Measurements from ENCODE around the gene ZDHHC8. TPM values are rescaled to one million over a fixed set of nuclear protein-coding genes. Genes with fewer than 3 reads are reported as not detected.

ZDHHC8 gene
- polyA plus RNA-seq, 1 donor (not counting 4 experiments of a cell fraction or from before 2014, with no cell fraction given) = 16.0 TPM

DNA sequence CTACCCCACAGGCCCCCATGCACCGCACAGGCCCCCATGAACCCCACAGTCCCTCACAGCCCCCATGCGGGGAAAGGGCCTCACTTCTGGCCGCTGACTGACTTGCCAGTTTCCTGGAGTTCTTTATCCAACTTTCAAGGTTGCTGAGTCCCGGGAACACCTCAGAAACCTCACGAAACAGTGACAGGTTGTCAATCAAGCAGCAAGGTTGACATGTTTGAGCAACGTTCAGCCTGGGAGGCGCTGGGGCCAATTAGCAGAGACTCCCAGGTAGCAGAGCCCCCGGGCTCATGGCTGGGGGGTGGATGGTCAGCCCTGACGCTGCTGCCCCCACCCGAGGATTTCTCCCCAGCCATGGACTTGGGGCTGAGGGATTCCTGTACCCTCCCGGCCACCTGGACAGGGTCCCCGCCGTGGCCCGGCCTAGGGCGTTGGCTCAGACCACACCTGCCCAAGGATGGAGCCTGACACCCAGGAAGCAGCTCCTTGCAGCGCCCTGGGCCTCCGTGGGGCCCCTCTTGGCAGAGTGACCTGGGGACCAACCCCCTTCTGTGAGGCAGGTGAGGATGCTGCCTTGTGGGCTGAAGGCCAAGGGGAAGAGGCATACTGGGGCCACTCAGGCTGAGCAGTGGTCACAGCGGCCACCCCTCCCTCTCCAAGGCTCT, 53.0 kb downstream of the ZDHHC8 start:
- TF ChIP-seq, protein P1, sequence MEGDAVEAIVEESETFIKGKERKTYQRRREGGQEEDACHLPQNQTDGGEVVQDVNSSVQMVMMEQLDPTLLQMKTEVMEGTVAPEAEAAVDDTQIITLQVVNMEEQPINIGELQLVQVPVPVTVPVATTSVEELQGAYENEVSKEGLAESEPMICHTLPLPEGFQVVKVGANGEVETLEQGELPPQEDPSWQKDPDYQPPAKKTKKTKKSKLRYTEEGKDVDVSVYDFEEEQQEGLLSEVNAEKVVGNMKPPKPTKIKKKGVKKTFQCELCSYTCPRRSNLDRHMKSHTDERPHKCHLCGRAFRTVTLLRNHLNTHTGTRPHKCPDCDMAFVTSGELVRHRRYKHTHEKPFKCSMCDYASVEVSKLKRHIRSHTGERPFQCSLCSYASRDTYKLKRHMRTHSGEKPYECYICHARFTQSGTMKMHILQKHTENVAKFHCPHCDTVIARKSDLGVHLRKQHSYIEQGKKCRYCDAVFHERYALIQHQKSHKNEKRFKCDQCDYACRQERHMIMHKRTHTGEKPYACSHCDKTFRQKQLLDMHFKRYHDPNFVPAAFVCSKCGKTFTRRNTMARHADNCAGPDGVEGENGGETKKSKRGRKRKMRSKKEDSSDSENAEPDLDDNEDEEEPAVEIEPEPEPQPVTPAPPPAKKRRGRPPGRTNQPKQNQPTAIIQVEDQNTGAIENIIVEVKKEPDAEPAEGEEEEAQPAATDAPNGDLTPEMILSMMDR (optimal IDR thresholded peaks at IDR 0.05 in 1 of 3, IDR thresholded peaks at IDR 0.05 in 1 of 3, conservative IDR thresholded peaks at IDR 0.05 in 1 of 3; ENCODE audit: extremely low read depth in 1 of 3, insufficient read depth in 2 of 3, low read length in 3 of 3) = no peak
- TF ChIP-seq EZH2 (IDR thresholded peaks at IDR 0.05; ENCODE audit: low read length) = no peak
- Histone ChIP-seq H2AFZ (ENCODE audit: control insufficient read depth, low read length) (no peak overlapping the region), H3K27ac (ENCODE audit: control insufficient read depth, insufficient read depth, low read length) (no peak overlapping the region), H3K27me3 (ENCODE audit: control insufficient read depth, extremely low read depth, insufficient read depth, low read length) (no peaks in the 10 kb centered on the region), H3K9me3 (ENCODE audit: control insufficient read depth, low read depth, low read length) (no peaks in the 10 kb centered on the region), H3K36me3 (ENCODE audit: control insufficient read depth in 2 of 2, extremely low read depth in 1 of 2, insufficient read depth in 2 of 2, low read length in 2 of 2) (no peaks in the 10 kb centered on the region), H3K4me2 (ENCODE audit: control insufficient read depth, extremely low read depth, insufficient read depth, low read depth, low read length) (no peak overlapping the region), H3K9ac (ENCODE audit: control insufficient read depth, extremely low read depth, insufficient read depth, low read length) (no peak overlapping the region), H3K4me3 (ENCODE audit: control insufficient read depth in 2 of 3, extremely low read depth in 1 of 3, insufficient read depth in 2 of 3, low read depth in 1 of 3, low read length in 3 of 3) (no peak overlapping the region), H3K9me1 (ENCODE audit: control insufficient read depth, extremely low read depth, insufficient read depth, low read length) (no peaks in the 10 kb centered on the region), H4K20me1 (ENCODE audit: control insufficient read depth, extremely low read depth, insufficient read depth, low read length) (no peaks in the 10 kb centered on the region), H3K79me2 (ENCODE audit: control insufficient read depth, insufficient read depth, low read length) (no peaks in the 10 kb centered on the region), H3K4me1 (ENCODE audit: control insufficient read depth, extremely low read depth, insufficient read depth, low read length) (no peaks in the 10 kb centered on the region)
- FAIRE-seq (no peak), DNase-seq (ENCODE audit: low read depth, low spot score) (no peak)
- dilution Hi-C loops (cut with MboI; ENCODE audit: extremely low pct_ligation_motif_present, low sequenced_read_pairs) = no loop called here

DNA sequence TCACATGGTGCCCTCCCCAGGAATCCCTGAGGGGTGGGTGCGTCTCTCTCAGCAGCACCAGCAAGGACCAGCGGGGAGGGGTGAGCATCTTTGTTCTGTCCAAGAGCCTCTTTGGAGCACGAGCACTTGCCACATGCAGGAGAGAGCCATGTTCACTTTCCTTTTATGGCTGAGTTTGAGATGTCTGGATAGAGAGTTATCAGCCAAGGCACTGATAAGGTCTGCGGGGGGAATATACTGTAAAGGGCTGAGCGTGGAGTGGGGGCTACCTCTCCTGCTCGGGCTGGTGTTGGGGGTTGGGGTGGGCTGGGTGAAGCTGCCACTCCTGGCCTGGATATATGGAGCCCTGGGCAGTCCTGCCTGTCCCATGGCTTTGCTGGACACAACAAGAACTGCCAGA, 54.1 kb downstream of the ZDHHC8 start:
- Histone ChIP-seq H3K27me3 (ENCODE audit: control insufficient read depth, extremely low read depth, insufficient read depth, low read length) (no peaks in the 10 kb centered on the region), H3K36me3 (ENCODE audit: control insufficient read depth in 2 of 2, extremely low read depth in 1 of 2, insufficient read depth in 2 of 2, low read length in 2 of 2) (no peaks in the 10 kb centered on the region), H3K27ac (ENCODE audit: control insufficient read depth, insufficient read depth, low read length) (no peak overlapping the region), H3K9me1 (ENCODE audit: control insufficient read depth, extremely low read depth, insufficient read depth, low read length) (no peaks in the 10 kb centered on the region), H3K4me2 (ENCODE audit: control insufficient read depth, extremely low read depth, insufficient read depth, low read depth, low read length) (no peak overlapping the region), H3K9me3 (ENCODE audit: control insufficient read depth, low read depth, low read length) (no peaks in the 10 kb centered on the region), H3K4me3 (ENCODE audit: control insufficient read depth in 2 of 3, extremely low read depth in 1 of 3, insufficient read depth in 2 of 3, low read depth in 1 of 3, low read length in 3 of 3) (no peak overlapping the region), H3K79me2 (ENCODE audit: control insufficient read depth, insufficient read depth, low read length) (no peaks in the 10 kb centered on the region), H3K4me1 (ENCODE audit: control insufficient read depth, extremely low read depth, insufficient read depth, low read length) (no peaks in the 10 kb centered on the region), H3K9ac (ENCODE audit: control insufficient read depth, extremely low read depth, insufficient read depth, low read length) (no peak overlapping the region), H2AFZ (ENCODE audit: control insufficient read depth, low read length) (no peak overlapping the region), H4K20me1 (ENCODE audit: control insufficient read depth, extremely low read depth, insufficient read depth, low read length) (no peaks in the 10 kb centered on the region)
- no peak for DNase-seq (ENCODE audit: low read depth, low spot score)
- dilution Hi-C loops (cut with MboI; ENCODE audit: extremely low pct_ligation_motif_present, low sequenced_read_pairs) = no loop called here
- TF ChIP-seq, protein P1 (optimal IDR thresholded peaks at IDR 0.05 in 1 of 3, IDR thresholded peaks at IDR 0.05 in 1 of 3, conservative IDR thresholded peaks at IDR 0.05 in 1 of 3; ENCODE audit: extremely low read depth in 1 of 3, insufficient read depth in 2 of 3, low read length in 3 of 3) = no peak
- no peak for TF ChIP-seq EZH2 (IDR thresholded peaks at IDR 0.05; ENCODE audit: low read length)
- no peak for FAIRE-seq
